NCI-H524 treated with DMSO at 0.1 percent for 48 hours (cell line): ENCODE data around the gene ETV6.

Source experiments
- DNase-seq: peaks from one replicate; lab custom pipeline; 2025; lab: John Stamatoyannopoulos, UW

The ETV6 gene

DNA sequence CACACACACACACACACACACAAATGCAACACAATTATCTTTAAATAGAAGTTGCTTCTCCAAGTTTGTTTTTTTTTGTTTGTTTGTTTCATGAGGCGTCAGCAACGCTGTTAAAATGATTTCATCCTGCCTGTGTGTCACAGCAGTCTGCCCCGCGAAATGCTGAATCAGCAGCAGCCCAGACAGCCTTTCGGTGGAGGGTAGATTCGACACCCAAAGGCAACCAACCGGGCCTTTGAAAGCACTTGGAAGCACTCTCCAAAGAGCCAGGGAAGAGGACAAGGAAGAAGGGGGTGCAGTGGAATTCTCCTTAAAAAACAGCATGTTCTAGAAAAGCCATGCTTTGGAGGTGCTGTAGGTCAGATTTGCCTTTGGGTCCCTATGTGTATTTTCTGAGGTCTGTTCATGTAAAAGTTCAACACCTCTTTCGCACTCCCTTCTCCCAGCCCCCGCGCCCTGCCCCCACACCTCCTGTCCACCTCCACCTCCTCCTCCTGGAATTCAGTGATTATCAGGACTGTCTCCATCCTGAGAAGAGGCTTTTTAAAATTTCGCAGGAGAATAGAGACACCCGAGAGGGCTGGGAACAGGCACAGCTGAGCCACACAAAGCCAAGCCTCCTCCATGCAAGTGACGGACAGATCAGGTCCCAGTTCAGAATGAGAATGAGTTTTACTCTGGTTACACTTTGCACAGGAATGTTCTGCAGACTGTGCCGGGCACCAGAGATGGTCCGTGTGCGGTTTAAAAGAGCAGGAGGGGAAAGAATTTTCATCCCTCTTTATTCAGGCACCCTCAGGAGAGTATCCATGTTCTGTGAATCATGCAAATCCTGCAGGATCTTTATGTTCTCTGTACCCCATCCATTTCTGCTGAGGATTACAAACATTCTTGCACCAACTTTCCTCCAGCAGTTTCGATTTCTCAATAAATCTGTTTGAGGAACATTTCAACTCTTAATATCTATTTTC is 177.9 kb downstream of the ETV6 start:
- no peak for DNase-seq

- DNase-seq, result no peak
Measured at GRCh38 chr12:11829764-11830194, 180.3 kb downstream of the ETV6 start.

DNA sequence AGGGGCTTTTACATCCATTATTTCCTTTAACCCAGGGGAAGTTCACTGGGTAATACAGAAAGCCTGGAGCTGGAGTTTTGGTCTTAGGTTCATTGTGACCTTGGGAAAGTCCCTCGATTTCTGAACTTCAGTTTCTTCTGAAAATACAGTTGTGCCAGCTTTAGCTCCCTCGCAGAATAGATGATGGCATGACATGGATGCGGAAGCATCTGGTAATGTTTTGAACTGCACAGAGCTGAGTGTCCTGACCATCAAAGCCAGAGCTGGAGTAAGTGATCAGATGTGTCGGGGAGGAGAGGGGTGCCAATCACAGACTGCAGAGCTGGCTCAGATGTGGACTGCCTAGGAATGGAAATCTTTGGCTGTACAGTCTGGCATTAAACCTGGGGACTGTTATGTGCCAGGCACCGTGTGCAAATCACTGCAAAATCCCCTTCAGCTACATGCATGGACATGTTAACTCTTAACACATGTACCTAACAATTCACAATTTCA is 180.9 kb downstream of the ETV6 start:
- no peak for DNase-seq

- no peak for DNase-seq
Measured at GRCh38 chr12:11832093-11832492, 182.6 kb downstream of the ETV6 start.

GRCh38 chr12:11833174-11833895 is 183.9 kb downstream of the ETV6 start:
- DNase-seq, result no peak

- DNase-seq, result no peak
Measured at GRCh38 chr12:11834104-11834812, 184.8 kb downstream of the ETV6 start.

GRCh38 chr12:11834931-11835330 is 185.5 kb downstream of the ETV6 start:
- DNase-seq, result no peak

DNA sequence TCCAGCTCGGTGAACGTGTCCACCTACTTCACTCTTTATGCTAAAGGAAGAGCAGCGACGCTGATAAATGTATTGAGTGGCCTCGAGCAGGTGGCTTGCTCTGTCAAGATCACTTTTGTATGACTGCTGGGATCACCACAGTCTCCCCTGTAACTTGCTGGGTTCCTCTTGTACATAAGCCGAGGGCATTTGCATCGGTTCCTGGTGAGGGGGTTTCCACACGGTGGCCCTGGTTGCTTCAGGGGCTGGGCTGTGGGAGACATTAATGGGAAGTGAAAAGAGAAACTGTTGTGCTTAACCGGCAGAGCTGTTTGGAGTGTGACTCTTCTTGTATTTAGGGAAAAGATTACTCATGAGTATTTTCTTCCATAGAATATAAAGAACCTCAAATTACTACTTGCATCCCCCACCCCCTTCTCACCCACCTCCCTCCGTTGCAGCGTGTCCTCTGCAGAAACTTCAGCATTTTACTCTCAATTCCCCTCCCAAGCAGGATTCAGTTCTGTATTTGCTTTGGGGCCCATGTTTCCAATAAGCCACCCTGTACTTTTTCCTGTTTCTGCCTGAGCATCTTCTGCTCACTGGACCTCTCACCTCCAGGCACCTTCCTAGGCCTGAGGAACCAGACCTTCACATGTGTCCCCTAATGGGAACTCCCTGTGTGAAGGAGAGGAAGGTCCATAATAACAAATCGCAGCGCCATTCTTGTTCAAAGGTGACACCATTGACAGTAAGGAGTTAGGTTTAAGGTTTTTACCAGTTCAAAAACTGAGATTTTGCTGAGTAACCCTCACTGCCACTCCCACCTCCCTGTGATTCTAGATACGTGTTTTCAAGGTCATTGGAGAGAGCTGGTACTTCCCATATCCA is 187.0 kb downstream of the ETV6 start:
- DNase-seq, result no peak

DNA sequence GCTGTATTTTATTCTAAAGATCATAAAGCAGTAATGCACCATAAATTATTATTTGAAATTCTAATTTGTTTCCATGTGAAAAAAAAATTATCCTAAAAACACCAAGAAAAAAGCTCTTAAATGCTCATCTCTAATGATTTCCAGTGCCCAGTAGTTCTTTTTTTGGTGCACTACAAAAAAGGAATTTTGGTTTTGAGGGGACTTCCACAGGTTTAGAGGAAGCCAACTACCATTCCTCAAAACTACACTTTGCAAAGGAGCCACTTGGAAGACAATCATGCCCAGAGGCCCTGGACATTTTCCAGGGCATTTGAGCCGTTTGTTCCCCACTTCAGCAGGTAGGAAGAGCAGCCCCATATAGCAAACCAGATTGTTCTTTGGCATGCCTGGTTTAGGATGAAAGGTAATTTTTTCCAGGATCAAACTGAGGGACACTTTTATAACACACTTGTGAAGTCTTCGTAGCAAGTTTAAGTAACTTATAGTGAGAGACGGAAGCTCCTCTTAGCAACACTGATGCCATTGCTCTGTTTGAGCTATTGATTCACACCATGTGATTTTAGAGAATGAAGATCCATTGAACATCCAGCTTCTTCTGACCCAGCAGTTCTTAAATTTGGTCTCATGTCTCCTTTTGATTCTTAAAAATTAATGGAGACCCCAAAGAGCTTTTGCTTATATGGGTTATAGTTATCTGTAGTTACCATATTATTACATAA is 187.9 kb downstream of the ETV6 start:
- DNase-seq, result no peak

DNA sequence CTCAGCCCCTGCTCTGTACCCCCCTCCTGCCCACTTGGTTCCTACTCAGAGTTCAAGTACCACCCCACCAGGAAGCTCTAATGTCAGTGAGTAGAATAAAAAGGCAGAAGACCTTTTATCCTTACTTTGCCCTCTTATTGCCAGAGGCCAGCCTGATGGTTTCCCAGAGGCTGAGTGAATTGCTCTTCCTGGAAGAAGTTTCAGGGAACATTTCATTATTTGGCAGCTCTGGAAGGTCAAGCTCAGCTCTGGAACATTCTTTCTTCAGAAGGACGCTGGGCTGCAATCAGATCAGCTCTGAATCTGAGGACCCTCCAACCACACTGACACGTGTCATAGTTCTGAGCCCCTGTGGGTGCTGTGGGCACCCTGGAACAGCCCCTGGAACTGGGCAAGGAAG is 188.9 kb downstream of the ETV6 start:
- no peak for DNase-seq

DNA sequence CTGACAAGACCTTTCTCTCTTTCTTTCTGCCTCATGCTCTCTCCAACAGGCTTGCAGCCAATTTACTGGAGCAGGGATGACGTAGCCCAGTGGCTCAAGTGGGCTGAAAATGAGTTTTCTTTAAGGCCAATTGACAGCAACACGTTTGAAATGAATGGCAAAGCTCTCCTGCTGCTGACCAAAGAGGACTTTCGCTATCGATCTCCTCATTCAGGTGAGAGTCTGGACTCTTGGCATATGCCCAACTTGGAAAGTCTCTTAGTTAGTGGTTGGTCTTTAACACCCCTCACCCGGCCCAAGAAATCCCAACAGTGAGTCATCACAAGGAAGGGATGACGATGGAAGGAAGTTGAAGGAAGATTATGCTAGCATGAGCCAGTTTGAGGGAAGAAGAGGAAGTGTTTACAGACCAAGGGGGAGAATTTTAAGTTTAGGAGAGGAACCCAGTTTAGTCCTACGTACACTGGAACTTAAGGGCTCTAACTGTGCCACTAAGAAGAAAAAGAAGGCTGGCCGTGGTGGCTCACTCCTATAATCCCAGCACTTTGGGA is 189.7 kb downstream of the ETV6 start:
- DNase-seq, result no peak

DNA sequence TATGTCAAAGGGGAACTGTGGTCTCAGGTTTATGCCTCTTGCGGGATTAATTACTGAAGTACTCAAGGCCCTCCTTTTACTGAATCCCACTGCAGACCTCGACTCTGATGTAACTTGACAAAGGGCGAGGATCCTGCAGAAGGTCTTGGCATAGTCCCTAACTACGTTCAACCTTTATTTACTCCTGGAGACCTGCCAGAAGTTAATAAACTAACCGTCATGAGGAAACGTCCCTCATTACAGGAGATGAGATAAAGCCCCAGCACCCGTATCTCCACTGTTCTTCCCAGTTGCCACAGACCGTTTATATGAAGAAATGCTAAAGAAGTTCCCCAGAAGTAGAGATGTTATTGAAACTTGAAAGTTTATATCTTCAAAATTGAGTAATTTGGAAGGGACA is 190.9 kb downstream of the ETV6 start:
- no peak for DNase-seq

DNA sequence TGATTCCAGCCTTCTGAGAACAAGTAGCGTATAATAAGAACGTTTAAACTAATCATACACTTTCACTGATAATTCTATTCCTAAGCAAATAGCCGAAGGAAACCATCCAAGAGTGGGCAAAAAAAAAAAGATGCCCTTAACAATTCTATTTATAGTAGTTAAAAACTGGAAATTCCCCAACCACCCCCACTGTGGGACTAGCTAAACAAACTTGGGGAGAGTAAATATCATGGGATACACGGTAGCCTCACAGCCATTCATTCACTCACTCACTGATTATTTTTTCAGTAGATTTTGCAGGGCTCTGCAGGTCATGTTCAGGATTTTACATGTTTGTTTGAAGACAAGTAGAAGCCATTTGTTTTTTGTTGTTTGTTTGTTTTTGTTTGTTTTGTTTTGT is 197.0 kb downstream of the ETV6 start:
- DNase-seq, result no peak

GRCh38 chr12:11847539-11847938 is 198.1 kb downstream of the ETV6 start:
- no peak for DNase-seq

- DNase-seq, result no peak
Measured at GRCh38 chr12:11849757-11850504, 200.5 kb downstream of the ETV6 start.

DNA sequence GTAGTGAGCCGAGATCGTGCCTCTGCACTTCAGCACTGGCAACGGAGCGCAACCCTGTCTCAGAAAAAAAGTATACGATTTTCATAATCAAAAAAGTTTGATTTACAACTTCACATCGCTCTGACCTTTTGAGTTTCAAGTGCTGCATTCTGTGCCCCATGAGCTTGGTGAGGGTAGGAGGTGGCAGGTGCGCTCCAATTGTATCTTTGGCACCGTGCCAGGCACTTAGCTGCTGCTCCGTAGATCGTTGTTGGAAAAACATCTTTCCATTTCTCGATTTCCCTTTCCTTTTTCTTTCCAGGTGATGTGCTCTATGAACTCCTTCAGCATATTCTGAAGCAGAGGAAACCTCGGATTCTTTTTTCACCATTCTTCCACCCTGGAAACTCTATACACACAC is 203.7 kb downstream of the ETV6 start:
- DNase-seq, result no peak

- DNase-seq, result no peak
Measured at GRCh38 chr12:11854011-11854499, 204.6 kb downstream of the ETV6 start.

DNA sequence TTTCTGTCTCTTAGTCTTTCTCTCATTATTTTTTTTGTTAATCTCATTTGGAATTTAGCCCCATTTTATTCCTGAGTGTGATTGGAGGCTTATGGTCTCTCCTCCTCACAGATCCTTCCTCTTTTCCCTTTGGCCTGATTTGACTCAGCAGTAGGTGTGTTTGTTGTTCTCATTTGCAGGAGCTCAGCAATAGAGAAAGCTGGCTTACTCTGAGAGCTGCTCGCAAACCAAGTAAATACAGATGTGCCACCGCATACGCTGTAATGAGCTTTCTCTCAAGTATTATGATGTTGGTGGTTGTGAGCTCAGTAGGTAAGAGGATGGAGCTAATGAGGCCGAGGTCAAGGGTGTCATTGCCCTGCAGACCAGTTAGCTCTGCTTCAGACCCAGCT is 206.5 kb downstream of the ETV6 start:
- no peak for DNase-seq

DNA sequence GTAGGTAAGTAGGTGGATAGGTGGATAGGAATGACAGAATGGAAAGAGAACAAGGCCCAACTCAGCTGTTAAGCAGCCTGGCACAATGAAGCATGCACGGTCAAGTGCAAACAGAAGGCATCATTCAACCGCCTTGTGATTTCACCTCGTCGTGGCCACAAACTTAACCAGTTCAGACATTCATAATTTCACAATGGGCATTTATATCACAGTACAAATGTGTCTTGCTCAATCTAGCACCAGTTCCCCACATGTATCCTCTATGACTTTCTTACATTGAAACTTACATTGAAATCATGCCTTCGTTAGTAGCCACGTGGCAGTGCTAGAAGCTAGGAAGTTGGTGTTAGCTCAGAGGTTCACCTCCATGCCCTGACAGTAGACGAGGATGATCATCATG is 207.5 kb downstream of the ETV6 start:
- DNase-seq, result no peak
